NCI-H187 treated with DMSO at 0.1 percent for 48 hours (cell line): ENCODE results near the gene PARVA.
A peak's percentile ranks its signal among the peaks of the same experiment; 100 is the strongest.
"Not testable (repeated sequence)": the region's sequence is repeated elsewhere in the genome, so short reads cannot be mapped to it uniquely, and the experiment has no call there.

ENCODE experiments used
- DNase-seq: peaks from one replicate; lab custom pipeline; 2025; lab: John Stamatoyannopoulos, UW

Gene PARVA, protein sequence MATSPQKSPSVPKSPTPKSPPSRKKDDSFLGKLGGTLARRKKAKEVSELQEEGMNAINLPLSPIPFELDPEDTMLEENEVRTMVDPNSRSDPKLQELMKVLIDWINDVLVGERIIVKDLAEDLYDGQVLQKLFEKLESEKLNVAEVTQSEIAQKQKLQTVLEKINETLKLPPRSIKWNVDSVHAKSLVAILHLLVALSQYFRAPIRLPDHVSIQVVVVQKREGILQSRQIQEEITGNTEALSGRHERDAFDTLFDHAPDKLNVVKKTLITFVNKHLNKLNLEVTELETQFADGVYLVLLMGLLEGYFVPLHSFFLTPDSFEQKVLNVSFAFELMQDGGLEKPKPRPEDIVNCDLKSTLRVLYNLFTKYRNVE

DNA sequence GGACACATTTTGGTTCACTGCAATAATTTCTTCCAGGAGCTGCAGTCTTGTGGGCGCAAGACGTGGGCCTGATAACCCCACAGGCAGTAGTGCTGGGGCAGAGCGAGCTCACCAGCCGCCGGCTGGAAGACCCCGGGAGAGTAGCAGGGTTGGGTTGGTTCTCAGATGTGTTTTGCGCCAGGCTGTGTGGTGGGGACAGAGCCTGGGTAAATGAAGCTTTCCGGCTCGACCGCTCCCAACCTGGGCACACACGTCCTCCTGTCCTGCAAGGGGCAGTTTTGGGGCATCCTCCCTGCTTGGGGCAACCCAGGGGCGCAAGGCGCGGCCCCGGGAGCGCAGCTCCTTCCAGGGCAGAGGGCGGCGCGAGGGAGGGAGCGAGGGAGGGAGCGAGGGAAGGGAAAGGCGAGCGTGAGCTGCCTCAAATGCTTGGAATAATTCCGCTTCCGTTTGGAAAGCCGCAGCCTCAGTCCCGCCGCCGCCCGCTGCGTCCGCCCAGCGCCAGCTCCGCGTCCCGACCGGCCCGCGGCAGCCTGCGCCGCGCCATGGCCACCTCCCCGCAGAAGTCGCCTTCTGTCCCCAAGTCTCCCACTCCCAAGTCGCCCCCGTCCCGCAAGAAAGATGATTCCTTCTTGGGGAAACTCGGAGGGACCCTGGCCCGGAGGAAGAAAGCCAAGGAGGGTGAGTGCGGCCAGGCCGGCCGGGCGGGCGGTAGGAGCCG is at the start of gene PARVA:
Gene PARVA, plus strand, starts transcription at position 466 of the 718 bp plus-strand sequence. Its CDS starts 77 bp downstream, at position 543.
- DNase-seq: no peak

DNA sequence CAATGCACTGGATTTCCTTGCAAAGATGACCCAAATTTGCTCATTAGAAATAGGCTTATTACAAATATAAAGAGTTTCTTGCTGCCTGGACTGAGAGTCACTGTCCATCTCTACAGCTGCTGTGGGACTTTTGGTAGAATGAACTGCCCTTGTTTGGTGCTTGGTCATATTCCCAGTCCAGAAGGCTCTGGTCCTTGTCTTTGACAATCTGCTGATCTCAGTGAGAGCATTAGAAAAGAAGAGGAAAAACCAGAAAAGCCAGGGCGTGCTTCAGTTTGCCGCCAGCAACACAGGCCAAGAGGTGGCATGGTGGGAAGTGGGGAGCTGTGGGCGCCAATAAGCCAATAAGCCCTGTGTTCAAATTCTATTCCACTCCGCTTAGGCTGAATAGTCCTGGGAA is 48.2 kb upstream of the PARVA start:
- no peak for DNase-seq

DNA sequence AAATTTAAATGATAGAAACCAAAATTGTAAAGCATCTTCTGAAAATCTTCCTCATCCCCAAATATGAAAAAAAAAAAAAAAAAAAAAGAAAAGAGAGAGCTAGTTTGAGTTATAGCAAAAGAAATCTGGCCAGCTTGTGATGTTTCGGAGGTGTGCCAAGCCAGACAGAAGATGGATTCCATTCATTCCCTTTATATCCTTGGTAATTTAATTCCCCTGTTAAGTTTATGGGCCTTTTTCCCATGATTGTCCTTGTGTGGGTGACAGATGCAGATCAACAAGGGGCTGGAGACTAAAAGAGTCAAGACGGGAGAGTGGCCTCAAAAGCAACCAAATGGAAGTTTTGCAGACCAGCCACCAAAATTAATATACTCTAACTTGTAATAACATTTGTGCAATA is 47.6 kb upstream of the PARVA start:
- DNase-seq: no peak

DNA sequence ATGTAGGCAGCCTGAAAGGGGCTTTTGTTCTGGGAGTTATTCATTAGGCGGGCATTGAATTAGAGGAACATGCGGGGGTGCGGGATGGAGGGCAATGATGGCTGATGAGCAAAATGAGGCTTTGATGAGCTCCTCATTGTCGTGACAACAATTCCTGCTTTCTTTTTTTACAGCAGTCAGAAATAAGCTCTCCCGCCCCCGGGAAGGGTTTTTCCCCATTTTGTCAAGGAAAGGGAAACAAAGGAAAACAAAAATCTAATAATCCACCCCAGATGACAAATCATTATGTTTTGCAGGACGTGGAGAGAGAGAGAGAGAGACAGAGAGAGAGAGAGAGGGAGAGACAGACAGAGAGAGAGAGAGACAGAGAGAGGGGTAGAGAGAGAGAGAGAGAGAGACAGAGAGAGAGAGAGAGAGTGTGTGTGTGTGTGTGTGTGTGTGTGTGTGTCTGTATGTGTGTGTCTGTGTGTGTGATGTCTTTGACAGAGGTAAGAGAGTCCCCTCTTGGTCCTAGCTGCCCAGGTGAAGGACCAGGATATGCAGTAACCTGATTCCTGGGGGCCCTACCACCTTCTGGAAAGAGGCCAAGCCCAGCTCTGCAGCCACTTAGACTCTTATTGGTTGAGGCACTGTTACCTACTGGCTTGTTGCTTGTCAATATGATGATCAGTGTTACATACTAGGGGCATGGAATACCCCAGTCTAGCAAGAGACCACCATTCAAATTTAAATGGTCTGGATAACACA is 46.7 kb upstream of the PARVA start:
- peak; percentile 31 for DNase-seq

DNA sequence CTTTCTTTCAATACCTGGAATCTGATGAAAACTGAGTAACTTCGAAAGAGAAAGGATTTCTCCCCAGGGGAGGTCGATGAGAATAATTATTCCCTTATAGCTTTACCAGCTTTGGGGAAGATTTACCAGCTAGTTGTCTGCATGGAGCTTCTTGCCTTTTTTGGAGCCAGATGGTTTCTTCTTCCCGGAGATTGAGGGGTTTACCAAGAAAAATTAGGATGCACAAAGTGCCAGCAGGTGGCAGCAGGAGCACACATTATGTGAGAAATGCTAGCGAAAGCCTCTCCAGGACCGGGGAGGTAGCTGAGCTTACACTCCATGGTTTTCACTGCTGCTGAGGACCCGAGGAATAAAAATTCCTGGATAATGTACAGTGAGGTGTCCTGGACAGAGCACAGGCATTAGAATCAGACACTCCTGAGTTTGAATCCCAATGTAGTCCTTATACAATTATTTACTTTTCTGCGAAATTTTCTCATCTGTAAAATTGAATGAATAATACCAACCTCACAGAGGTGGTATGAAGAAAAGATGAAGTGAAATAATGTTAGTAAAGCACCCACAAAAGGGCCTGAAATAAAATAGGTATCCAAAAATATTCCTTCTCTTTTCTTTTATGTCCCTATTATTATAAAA is 46.0 kb upstream of the PARVA start:
- DNase-seq: peak; percentile 69

DNA sequence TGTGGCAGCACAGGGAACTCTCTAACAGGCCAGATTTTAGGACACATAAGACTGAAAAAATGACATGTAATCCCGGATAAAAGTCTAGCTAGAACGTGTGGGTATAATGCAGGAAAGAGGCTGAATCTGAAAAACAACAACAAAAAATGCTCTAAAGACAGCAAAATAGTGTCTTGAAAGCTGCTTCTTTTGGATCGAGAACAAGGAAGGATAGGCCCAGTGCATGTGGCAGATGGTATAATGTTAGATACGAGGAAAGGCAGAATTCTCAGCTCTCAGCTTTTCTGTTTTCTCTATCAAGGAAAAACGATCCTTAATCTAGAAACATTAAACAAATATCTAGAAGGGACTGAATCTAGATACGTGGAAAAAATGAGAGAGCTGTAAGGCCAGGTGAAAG is 33.8 kb upstream of the PARVA start:
- DNase-seq: no peak

DNA sequence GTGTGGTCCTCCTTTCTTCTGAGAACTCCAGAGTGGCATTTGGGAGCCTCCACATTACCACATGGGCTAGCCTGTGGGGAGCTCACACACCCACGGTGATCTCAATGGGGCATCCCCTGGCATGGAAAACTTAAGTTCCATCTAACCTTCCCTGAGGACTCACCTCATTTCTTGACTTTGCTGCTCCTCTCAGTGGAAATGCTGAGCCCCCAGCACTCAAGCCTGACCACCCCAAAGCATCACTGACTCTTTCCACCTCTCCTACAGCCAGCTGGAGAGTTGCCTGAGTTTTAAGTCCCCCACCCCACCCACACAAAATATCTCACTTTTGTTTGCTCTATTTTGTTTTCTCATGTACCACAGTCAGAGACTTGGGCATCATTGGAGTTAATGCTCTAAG is 23.8 kb upstream of the PARVA start:
- no peak for DNase-seq

DNA sequence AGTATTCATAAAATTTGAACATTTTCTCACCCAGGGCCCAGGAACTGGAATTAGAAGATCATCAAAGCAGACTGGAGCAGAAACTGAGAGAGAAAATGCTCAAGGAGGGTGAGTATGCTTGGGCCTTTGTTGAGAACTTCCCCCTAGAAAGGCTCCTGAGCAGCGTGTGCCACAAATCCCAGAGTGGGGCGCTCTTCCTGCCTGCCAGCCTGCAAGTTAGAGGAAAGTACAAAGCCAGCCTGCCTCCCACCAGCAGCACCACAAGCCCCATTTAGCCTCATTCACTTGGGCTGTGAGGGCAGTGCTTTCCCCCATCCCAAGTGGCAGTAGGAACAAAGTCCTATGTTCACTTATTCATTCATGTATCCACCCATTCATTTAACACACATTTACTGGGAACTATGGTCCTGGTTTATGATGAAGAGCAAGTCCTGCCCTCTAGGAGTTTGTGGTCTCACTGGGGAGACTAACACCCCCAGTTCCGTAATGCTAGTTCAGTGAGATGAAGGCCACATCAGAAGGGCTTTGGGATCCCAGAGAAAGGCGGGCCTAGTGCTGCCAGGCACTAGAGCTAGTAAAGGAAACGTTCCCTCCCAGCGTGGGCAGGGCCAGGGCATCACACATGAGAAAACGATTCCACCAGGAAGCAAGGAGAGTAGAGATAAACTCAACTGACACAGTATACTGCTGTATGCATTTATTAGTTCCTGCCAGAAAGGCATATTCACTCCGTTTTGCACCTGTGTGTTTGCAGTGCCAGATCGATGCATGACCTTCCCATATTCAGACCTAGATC is 22.4 kb upstream of the PARVA start:
- no peak for DNase-seq

DNA sequence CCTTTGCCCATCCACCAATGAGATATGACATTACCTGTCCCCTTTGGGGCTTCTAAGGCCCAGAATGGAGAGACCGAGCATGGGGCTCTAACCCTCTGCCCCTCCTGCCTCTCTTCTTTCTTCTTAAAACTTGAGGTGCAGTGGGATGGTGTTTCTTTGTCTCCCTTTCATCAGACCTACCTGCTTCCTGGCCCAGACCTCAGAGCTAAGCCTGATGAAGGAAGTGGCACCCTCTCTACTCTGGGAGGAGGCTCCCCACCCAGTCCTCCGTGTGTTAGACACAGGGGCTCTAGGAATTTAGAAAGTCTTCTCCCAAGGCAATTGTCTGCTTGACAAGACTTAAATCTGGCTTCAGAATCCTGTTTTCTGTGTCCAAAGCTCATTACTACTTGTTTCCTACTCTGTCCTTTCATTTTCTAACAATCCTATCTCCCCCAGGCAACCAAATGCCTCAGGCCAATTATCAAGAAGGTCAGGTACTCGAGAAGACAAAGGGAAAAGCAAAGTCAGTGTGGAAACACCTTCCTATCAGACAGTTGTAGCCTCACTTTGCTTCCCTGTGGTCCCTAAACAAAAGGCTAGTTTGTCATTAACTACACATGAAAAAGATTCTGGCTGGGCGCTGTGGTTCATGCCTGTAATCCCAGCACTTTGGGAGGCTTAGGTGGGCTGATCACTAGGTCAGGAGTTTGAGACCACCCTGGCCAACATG is 20.3 kb upstream of the PARVA start:
- DNase-seq: no peak

DNA sequence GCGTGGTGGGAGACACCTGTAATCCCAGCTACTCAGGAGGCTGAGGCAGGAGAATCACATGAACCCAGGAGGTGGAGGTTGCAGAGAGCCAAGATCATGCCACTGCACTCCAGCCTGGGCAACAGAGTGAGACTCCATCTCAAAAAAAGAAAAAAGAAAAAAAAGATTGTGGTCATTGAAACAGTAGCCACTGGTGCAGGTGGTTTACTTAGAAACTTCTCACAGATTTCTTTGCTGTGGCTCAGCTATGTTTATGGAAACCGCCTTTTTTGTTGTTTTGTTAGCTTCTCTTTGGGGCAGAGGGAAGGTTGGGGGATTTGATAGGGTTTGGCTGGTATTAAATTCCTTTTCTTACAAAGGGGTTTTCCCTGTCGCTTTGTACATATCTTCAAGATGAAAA is 19.7 kb upstream of the PARVA start:
- not testable (repeated sequence) for DNase-seq

DNA sequence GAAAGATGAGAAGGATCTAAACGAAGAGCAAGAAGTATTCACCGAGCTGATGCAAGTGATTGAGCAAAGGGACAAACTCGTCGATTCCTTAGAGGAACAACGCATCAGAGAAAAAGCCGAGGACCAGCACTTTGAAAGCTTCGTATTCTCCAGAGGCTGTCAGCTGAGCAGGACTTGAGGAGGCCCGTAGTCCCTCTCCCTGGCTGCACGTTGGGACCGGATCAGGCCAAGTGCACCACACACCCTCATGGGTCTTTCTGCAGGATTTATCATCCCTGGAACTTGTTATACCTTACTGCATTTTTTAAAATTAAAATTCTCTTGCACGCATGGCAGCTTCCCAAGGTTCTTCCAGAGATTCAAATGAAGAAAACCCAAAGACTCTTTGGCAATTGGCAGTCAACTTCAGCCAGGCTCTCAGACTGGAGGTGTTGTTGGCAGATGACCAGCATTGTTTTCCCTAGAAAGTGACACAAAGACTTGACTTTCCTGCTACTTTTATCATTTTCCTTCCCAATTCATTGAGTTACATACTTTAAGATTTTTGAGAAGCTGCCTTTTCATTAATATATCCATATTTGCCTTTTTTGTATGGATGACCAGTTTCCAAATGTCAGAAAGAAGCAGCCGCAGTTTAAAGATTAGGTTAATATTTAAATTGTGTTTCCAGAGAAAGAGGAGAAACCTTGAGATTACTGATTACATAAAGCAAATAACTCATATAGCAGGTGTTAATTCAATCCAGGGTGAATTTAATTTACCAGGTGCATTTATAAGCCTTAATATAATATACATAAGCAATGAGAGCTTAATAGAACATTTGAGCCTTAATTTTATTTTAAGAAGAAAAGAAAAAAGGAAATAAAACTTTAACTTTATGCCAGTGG is 18.8 kb upstream of the PARVA start:
- no peak for DNase-seq

DNA sequence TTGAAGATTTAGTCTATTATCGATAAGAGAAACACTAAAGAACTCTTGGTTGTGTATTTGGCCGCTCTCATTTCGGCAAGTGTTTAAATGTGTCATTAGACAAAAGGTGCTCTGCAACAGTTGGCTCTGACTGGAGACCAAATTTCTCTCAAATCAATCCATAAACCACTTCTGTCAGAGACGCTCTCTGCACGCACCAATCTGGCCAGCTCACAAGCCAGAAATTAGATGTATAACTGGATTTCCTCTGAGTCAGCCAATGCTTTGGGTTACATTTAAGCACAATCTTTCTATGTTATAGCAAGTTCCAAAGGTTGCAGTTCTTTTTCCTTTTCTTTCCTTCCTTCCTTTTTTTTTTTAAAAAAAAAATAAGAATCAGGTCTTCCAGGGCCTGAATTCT is 17.6 kb upstream of the PARVA start:
- no peak for DNase-seq

DNA sequence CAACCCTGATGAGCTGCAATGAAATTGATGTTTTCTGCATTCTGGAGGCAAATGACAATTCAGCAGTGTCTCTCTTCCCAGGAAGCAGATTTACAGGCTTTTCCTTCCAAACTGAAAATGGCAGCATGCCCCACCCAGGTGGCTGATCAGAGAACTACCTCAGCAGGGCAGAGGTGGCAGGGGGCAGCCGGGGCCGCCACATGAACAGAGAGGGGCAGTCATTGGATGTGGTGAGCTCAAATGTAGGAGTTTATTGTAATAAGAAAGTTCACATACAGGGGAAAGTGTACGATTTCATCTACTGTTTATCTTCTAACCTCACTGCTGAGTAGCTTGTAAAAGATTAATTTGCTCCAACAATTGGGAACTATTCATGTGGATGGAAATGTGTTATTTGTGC is 15.7 kb upstream of the PARVA start:
- DNase-seq: no peak

DNA sequence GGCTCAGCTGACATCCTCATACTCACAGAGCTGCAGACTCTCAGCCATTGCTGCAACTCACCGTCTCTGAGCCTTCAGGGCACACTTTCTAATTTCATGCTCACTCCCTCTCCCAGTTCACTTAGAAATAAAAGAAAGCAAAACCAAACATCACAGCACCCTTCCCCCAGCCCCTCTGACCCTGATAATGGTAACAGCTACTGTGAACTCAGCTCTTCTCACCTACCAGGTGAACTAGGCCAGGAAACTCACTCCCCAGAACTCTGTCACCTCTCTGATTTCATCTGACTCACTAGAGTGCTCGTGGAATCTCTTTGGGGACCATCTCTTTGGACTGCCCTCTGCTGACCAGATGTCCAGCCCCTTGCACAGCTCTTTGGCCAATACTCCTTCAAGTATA is 14.5 kb upstream of the PARVA start:
- DNase-seq: no peak

DNA sequence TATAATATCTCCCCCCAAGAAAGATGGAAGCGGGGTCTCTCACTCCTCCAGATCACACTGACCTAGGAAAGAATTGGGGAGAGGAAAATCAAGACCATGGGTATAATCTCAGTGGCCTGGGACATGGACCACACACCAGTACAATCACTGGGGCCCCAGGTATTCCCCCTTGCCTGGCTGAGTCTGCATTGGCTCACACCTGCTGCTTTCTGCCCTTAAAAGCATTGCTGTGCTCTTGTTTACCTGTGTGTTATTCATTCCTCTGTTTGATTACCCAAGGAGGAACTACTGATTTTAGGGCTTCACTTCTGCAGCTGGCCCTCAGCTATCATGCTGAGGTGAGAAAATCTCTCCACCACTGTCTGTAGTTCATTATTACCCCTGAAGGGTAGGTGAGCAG is 14.0 kb upstream of the PARVA start:
- DNase-seq: no peak

DNA sequence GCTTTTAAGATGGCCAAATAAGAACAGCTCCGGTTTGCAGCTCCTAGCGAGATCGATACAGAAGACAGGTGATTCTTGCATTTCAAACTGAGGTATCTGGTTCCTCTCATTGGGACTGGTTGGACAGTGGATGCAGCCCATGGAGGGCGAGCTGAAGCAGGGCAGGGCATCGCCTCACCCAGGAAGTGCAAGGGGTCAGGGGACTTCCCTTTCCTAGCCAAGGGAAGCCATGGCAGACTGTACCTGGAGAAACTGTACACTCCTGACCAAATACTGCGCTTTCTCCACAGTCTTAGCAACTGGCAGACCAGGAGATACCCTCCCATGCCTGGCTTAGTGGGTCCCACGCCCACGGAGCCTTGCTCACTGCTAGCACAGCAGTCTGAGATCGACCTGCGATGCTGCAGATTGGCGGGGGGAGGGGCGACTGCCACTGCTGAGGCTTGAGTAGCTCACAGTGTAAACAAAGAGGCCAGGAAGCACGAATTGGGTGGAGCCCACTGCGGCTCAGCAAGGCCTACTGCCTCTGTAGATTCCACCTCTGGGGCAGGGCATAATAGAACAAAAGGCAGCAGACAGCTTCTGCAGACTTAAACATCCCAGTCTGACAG is 11.3 kb upstream of the PARVA start:
- DNase-seq: peak; percentile 40

DNA sequence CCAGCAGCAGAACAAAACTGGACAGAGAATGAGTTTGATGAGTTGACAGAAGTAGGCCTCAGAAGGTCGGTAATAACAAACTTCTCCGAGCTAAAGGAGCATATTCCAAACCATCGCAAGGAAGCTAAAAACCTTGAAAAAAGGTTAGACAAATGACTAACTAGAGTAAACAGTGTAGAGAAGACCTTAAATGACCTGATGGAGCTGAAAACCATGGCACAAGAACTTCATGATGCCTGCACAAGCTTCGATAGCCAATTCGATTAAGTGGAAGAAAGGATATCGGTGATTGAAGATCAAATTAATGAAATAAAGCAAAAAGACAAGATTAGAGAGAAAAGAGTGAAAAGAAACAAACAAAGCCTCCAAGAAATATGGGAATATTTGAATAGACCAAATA is 10.3 kb upstream of the PARVA start:
- DNase-seq: not testable (repeated sequence)

DNA sequence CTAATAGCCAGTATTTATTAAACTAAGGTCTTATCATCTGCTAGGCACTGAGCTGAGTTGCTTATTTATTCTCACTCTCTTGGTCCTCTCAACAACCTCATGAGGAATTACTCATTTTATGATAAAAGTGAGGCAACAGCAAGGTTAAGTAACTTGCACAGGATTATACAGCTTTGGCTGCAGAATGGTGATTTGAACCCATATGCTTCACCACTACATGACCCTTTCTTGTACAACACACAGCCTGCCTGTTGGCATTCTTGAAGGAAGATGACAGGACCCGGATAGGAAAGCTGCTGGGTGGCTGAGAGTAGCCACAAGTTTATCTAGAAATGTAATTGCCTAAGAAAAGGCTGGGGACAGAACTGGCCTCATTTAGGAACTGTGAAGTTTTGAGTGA is 5.3 kb upstream of the PARVA start:
- no peak for DNase-seq

DNA sequence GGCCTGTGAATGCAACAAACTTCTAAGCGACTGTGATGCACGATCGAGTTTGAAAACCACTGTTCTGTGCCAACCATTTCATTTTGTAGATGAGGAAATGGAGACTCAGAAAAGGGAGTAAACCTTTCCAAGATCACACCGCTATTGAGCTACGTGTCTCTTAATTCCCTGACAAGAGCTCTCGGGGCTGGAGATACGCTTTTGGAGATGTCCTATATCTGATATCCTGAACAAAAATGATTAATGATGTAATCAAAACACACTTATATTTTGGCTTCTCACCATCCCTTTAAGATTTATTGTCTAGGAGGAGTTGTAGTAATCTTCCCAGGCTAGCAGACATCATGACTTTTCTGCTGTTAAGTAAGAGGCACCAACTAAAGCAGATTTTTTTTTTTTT is 1.7 kb upstream of the PARVA start:
- no peak for DNase-seq
